GM12878 (cell line): ENCODE results near the gene AGAP3. TPM values are rescaled to one million over a fixed set of nuclear protein-coding genes. Genes with fewer than 3 reads are reported as not detected.

Experiments used
- ATAC-seq: fragments of 200-7000 bp; cut with Tn5 transposase; 3 replicates; pipeline ENCODE4 v1.9.1; 2020; ENCODE audit warnings: mild to moderate bottlenecking, moderate library complexity
- BruUV-seq: library from RNA; stranded (reverse); fragments of 400-500 nt; replicated peaks from 2 replicates; lab custom pipeline; 2021; lab: Mats Ljungman, UMichigan
- CTCF ChIA-PET: fragments of 300-600 bp; sonication (Branson Sonifier 250); formaldehyde crosslinking; extraction: SDS; loops from one replicate; lab custom pipeline; 2021; ENCODE audit warnings: inconsistent platforms; lab: Yijun Ruan, JAX
- POLR2A ChIA-PET: fragments of 350-600 bp; formaldehyde crosslinking; extraction: SDS; loops from one replicate; lab custom pipeline; 2021; ENCODE audit warnings: inconsistent platforms; lab: Charles Lee
- RAD21 ChIA-PET: fragments of 300-600 bp; sonication (Branson Sonifier 250); formaldehyde crosslinking; loops from one replicate; lab custom pipeline; 2023; ENCODE audit warnings: antibody characterized with exemption; ENCODE audit not compliant: unreplicated experiment; lab: Charles Lee
- SMC1A ChIA-PET: fragments of 300-600 bp; sonication (Branson Sonifier 250); formaldehyde crosslinking; loops from one replicate; lab custom pipeline; 2023; ENCODE audit not compliant: unreplicated experiment, uncharacterized antibody; lab: Charles Lee
- DNase-seq: peaks from one replicate; pipeline ENCODE4 v3.0.0-alpha.2; 2011; ENCODE audit warnings: low read depth, low spot score
- FAIRE-seq: peaks from 3 replicates; lab custom pipeline; 2011; peaks lifted over from hg19 to GRCh38; lab: Jason Lieb, UNC
- H2AFZ ChIP-seq: 2 replicates; pipeline ENCODE4 v1.6.0; 2011; ENCODE audit warnings: low read depth, low read length, control low read depth; ENCODE audit not compliant: control insufficient read depth
- H3K27ac ChIP-seq: 2 replicates; pipeline ENCODE4 v1.5.1; 2011; ENCODE audit warnings: control low read depth; ENCODE audit not compliant: control insufficient read depth, insufficient read depth
- H3K27me3 ChIP-seq, 2 experiments: replicated peaks in 1 of 2; 2 replicates each; pipeline versions ENCODE4 v1.6.0 to v1.6.1; 2011; ENCODE audit warnings: low read length in 1 of 2; ENCODE audit not compliant: control insufficient read depth in 2 of 2, insufficient read depth in 2 of 2
- H3K36me3 ChIP-seq, 2 experiments: 2 replicates each; pipeline ENCODE4 v1.5.1; 2011; ENCODE audit warnings: low read length in 1 of 2; ENCODE audit not compliant: control insufficient read depth in 2 of 2, insufficient read depth in 2 of 2
- H3K4me1 ChIP-seq: 2 replicates; pipeline ENCODE4 v1.6.1; 2011; ENCODE audit warnings: mild to moderate bottlenecking, low read length, moderate library complexity, mixed read lengths; ENCODE audit not compliant: control insufficient read depth, insufficient read depth
- H3K4me2 ChIP-seq: 2 replicates; pipeline ENCODE4 v1.6.0; 2011; ENCODE audit warnings: control low read depth; ENCODE audit not compliant: control insufficient read depth, insufficient read depth
- H3K4me3 ChIP-seq: fragments of 200-600 bp; sonication (generic); 2 replicates; pipeline ENCODE4 v1.5.1; 2016
- H3K79me2 ChIP-seq: 2 replicates; pipeline ENCODE4 v1.6.0; 2011; ENCODE audit warnings: low read length; ENCODE audit not compliant: control insufficient read depth, insufficient read depth
- H3K9ac ChIP-seq: 2 replicates; pipeline ENCODE4 v1.8.0; 2011; ENCODE audit warnings: low read length, control low read depth, mixed read lengths; ENCODE audit not compliant: control insufficient read depth, insufficient read depth
- H3K9me3 ChIP-seq: replicated peaks from 3 replicates; pipeline ENCODE4 v1.5.1; 2011; ENCODE audit warnings: mild to moderate bottlenecking, low read length; ENCODE audit not compliant: control insufficient read depth, insufficient read depth
- H4K20me1 ChIP-seq: 2 replicates; pipeline ENCODE4 v1.6.0; 2011; ENCODE audit not compliant: control insufficient read depth, insufficient read depth
- ASH2L ChIP-seq: fragments of 300-600, 200-600 bp; sonication (generic); IDR thresholded peaks from 2 replicates; pipeline ENCODE4 v1.6.1; 2017; ENCODE audit warnings: low read depth, mild to moderate bottlenecking, borderline replicate concordance
- ATF2 ChIP-seq: IDR thresholded peaks from 2 replicates; pipeline ENCODE4 v1.6.1; 2012; ENCODE audit warnings: low read length, inconsistent platforms
- CHD4 ChIP-seq: fragments of 200-600 bp; sonication (generic); IDR thresholded peaks from 2 replicates; pipeline ENCODE4 v1.6.1; 2016; ENCODE audit warnings: mild to moderate bottlenecking
- CREB1 ChIP-seq: IDR thresholded peaks from 2 replicates; pipeline ENCODE4 v1.6.1; 2012; ENCODE audit warnings: low read depth, mild to moderate bottlenecking, inconsistent platforms
- E2F4 ChIP-seq: IDR thresholded peaks from 2 replicates; pipeline ENCODE4 v1.6.1; 2012; ENCODE audit warnings: low read depth, low read length, improper control_type of control experiment
- FOXK2 ChIP-seq: fragments of 450-650 bp; IDR thresholded peaks from 2 replicates; pipeline ENCODE4 v1.6.1; 2017; ENCODE audit warnings: mild to moderate bottlenecking, moderate library complexity
- FOXM1 ChIP-seq: IDR thresholded peaks from 2 replicates; pipeline ENCODE4 v1.6.1; 2012; ENCODE audit warnings: low read depth, mild to moderate bottlenecking, inconsistent platforms, low read length, moderate library complexity
- HDAC2 ChIP-seq: fragments of 200-600 bp; sonication (generic); IDR thresholded peaks from 2 replicates; pipeline ENCODE4 v1.6.1; 2017
- NBN ChIP-seq: fragments of 450-650 bp; IDR thresholded peaks from 2 replicates; pipeline ENCODE4 v1.6.1; 2016
- NFXL1 ChIP-seq: fragments of 450-650 bp; IDR thresholded peaks from 2 replicates; pipeline ENCODE4 v1.6.1; 2017; ENCODE audit warnings: antibody characterized with exemption, mild to moderate bottlenecking, borderline replicate concordance
- NR2C1 ChIP-seq: fragments of 450-650 bp; IDR thresholded peaks from 2 replicates; pipeline ENCODE4 v1.6.1; 2017; ENCODE audit warnings: antibody characterized with exemption, mild to moderate bottlenecking, moderate library complexity
- NRF1 ChIP-seq: conservative IDR thresholded peaks from 2 replicates; pipeline ENCODE4 v1.6.1; 2011; ENCODE audit warnings: mild to moderate bottlenecking, low read depth, low read length, improper control_type of control experiment
- PBX3 ChIP-seq: IDR thresholded peaks from 2 replicates; pipeline ENCODE4 v1.6.1; 2011; ENCODE audit warnings: mild to moderate bottlenecking, low read depth, low read length, moderate library complexity; ENCODE audit not compliant: insufficient replicate concordance
- SMAD1 ChIP-seq: fragments of 450-650 bp; IDR thresholded peaks from 2 replicates; pipeline ENCODE4 v1.6.1; 2018; ENCODE audit warnings: mild to moderate bottlenecking, low read depth; ENCODE audit not compliant: partially characterized antibody
- SMAD5 ChIP-seq: IDR thresholded peaks from 2 replicates; pipeline ENCODE4 v1.6.1; 2016; ENCODE audit warnings: antibody characterized with exemption, low read depth
- SUZ12 ChIP-seq: fragments of 200-600 bp; sonication (generic); IDR thresholded peaks from one replicate; pipeline ENCODE4 v1.6.1; 2018; ENCODE audit warnings: antibody characterized with exemption, mild to moderate bottlenecking; ENCODE audit not compliant: unreplicated experiment
- WGBS: methylation state at CpG from one replicate; pipeline ENCODE4 v1.1.6; 2016; ENCODE audit warnings: low lambda C conversion rate; ENCODE audit not compliant: insufficient replicate concordance, insufficient coverage; ENCODE audit errors: missing lambda C conversion rate; 5-methylcytosine and 5-hydroxymethylcytosine counted together
- in situ Hi-C: fragments of 300-500 bp; cut with MboI; formaldehyde crosslinking; loops from 9 replicates; pipeline ENCODE4 v1.14.3; 2018; ENCODE audit warnings: mixed read lengths
- intact Hi-C: fragments of 100-400 bp; cut with micrococcal nuclease; formaldehyde crosslinking; loops from one replicate; pipeline ENCODE4 v1.14.2; 2022; ENCODE audit not compliant: unreplicated experiment
- polyA plus RNA-seq, 11 experiments: library from polyadenylated mRNA; depleted of rRNA in 4 of 11; unstranded in 6 of 11; stranded (reverse) in 5 of 11; fragments of >200 nt; fragmentation: Nextera tagmentation in 4 of 11; fragmentation: Illumina TruSeq in 1 of 11; extraction: Ambion mirVana in 4 of 11; extraction: Trizol in 1 of 11; gene quantifications; 1 replicate in 1 of 11; 2 replicates in 10 of 11; pipeline versions ENCODE4 v1.2.1 to v1.2.3, GENCODE V29; 2011 to 2016; ENCODE audit warnings: inconsistent platforms in 2 of 11, missing spikeins in 2 of 11, low read depth in 1 of 11
- total RNA-seq, 4 experiments: library from RNA; depleted of rRNA in 3 of 4; stranded (reverse); fragments of >200 nt in 3 of 4; fragmentation: Illumina TruSeq in 1 of 4; extraction: Trizol in 1 of 4; gene quantifications; 2 replicates each; pipeline versions ENCODE4 v1.2.1 to v1.2.3, GENCODE V29; 2013 to 2021

The AGAP3 gene
- total and polyA plus RNA-seq, 10 of the 15 experiments (the other 5 are each of a cell fraction or from before 2014, with no cell fraction given) = 1.8 to 68.1 (median 15.7) TPM

- ChIA-PET RAD21 (no interaction called here), CTCF (interaction anchor here (1.4 kb wide), 2 partner anchors 11 to 12 kb away, joined by 4 read pairs; no protein-coding TSS in a partner anchor), POLR2A (no interaction called here), SMC1A (no interaction called here)
- Histone ChIP-seq H3K4me3 (no peak overlapping the region), H2AFZ (no peak overlapping the region), H3K9ac (no peak overlapping the region), H3K27ac (no peak overlapping the region), H3K4me1 (no peaks in the 10 kb centered on the region), H3K4me2 (no peak overlapping the region), H3K79me2 (no peaks in the 10 kb centered on the region), H4K20me1 (no peaks in the 10 kb centered on the region), H3K9me3 (no peaks in the 10 kb centered on the region), H3K27me3 (no peaks in the 10 kb centered on the region), H3K36me3 (peaks cover 3 to 6% of the 10 kb centered on the region in 2 experiments; a peak in 2 of 4 replicates)
- FAIRE-seq (no peak), DNase-seq (no peak), ATAC-seq (no peak)
- intact Hi-C loops = no loop called here
- 80% methylated on average over 5 of the region's 5 CpGs for WGBS
- no peak for TF ChIP-seq E2F4
- TF ChIP-seq ATF2 = no peak
- no peak for TF ChIP-seq ASH2L
- TF ChIP-seq CREB1 = no peak
- TF ChIP-seq SMAD1 = no peak
- no peak for TF ChIP-seq NRF1
- TF ChIP-seq FOXK2 = no peak
- TF ChIP-seq SUZ12 = no peak
- no peak for TF ChIP-seq NFXL1
- TF ChIP-seq PBX3 = no peak
- no peak for TF ChIP-seq NR2C1
- TF ChIP-seq FOXM1 = no peak
- no peak for TF ChIP-seq HDAC2
- no peak for TF ChIP-seq NBN
- TF ChIP-seq CHD4 = no peak
- no peak for TF ChIP-seq SMAD5
- no TSS peak for BruUV-seq
- in situ Hi-C loops = no loop called here
Observed at GRCh38 chr7:151135525-151135845, 49.2 kb downstream of the AGAP3 start.
